ENCODE data around the gene IL17RD. TPM values are rescaled to one million over a fixed set of nuclear protein-coding genes. Genes with fewer than 3 reads are reported as not detected.

The IL17RD gene
- total and polyA plus RNA-seq, 2 of the 13 experiments (the other 11 are each of a cell fraction or from before 2014, with no cell fraction given), result 0.28 to 0.31 TPM

- intact Hi-C loops (cut with micrococcal nuclease; ENCODE audit: unreplicated experiment), result no loop called here
- no peaks in the 10 kb centered on the region for H3K36me3 ChIP-seq (replicated peaks in 1 of 2; ENCODE audit: control insufficient read depth in 1 of 2, insufficient read depth in 2 of 2, low read length in 2 of 2)
- TF ChIP-seq ZNF547 (CRISPR knock-in tag; IDR thresholded peaks at IDR 0.05) (no peak), ZFP37 (CRISPR knock-in tag; IDR thresholded peaks at IDR 0.05; ENCODE audit: borderline replicate concordance) (no peak), PHF5A (CRISPR knock-in tag; IDR thresholded peaks at IDR 0.05; ENCODE audit: low read depth, unreplicated experiment) (no peak), ZKSCAN8 (CRISPR knock-in tag; IDR thresholded peaks at IDR 0.05; ENCODE audit: borderline replicate concordance) (no peak), ZNF773 (CRISPR knock-in tag; IDR thresholded peaks at IDR 0.05; ENCODE audit: borderline replicate concordance) (no peak), RFXANK (CRISPR knock-in tag; IDR thresholded peaks at IDR 0.05) (no peak), DBP (CRISPR knock-in tag; IDR thresholded peaks at IDR 0.05; ENCODE audit: not compliant biosample characterization) (no peak), CSRNP1 (CRISPR knock-in tag; IDR thresholded peaks at IDR 0.05) (no peak), ZBTB44 (CRISPR knock-in tag; IDR thresholded peaks at IDR 0.05) (no peak), MLXIP (CRISPR knock-in tag; IDR thresholded peaks at IDR 0.05; ENCODE audit: borderline replicate concordance) (no peak), ZNF646 (CRISPR knock-in tag; IDR thresholded peaks at IDR 0.05) (no peak)
These were observed 9.9 kb downstream of the IL17RD start for GRCh38 chr3:57155310-57155643.

More at GRCh38 chr3:57155310-57155643, 9.9 kb downstream of the IL17RD start:
- POLR2A ChIA-PET, result no interaction called here
- Histone ChIP-seq H3K27ac (ENCODE audit: extremely low read length, insufficient read depth, low read length) (no peak overlapping the region), H3K9me3 (ENCODE audit: low read length) (no peaks in the 10 kb centered on the region), H3K4me2 (ENCODE audit: low read depth, low read length) (no peak overlapping the region), H3K4me1 (ENCODE audit: insufficient read depth, low read length) (peaks cover 10% of the 10 kb centered on the region), H3K79me2 (ENCODE audit: insufficient read depth, low read length) (no peaks in the 10 kb centered on the region), H4K20me1 (ENCODE audit: insufficient read depth, low read length) (no peaks in the 10 kb centered on the region), H3K27me3 (ENCODE audit: control insufficient read depth in 1 of 2, insufficient read depth in 2 of 2, low read length in 2 of 2) (peaks cover 1 to 44% of the 10 kb centered on the region in 2 experiments), H2AFZ (ENCODE audit: low read length) (no peak overlapping the region), H3K9ac (ENCODE audit: insufficient read depth, low read depth, low read length) (no peak overlapping the region), H3K4me3 (replicated peaks in 1 of 3; ENCODE audit: insufficient read depth in 1 of 3, low read depth in 2 of 3, low read length in 3 of 3) (no peak overlapping the region)
- in situ Hi-C loops (cut with HindIII; ENCODE audit: extremely low pct_ligation_motif_present, low pct_unique_long_range_greater_than_20kb), result no loop called here
- no TSS peak for BruUV-seq (replicated peaks)
- WGBS (ENCODE audit: low lambda C conversion rate), result 57% methylated on average over 3 of the region's 3 CpGs
- no peak for DNase-seq (ENCODE audit: low spot score)
- CTCF ChIA-PET (ENCODE audit: low intra/inter-chr PET ratio, low total read pairs), result no interaction called here
- no peak for FAIRE-seq
- no peak for ATAC-seq

Measured in HepG2 (cell line).